SH-SY5Y (cell line): ENCODE data around the gene MTSS2.

Experiments
- GATA2 ChIP-seq: IDR thresholded peaks from 2 replicates; pipeline ENCODE4 v1.6.1; 2011; ENCODE audit warnings: mild to moderate bottlenecking, low read depth, low read length
- GATA3 ChIP-seq: IDR thresholded peaks from 2 replicates; pipeline ENCODE4 v1.6.1; 2011; ENCODE audit warnings: low read depth, mild to moderate bottlenecking, low read length, moderate library complexity

DNA sequence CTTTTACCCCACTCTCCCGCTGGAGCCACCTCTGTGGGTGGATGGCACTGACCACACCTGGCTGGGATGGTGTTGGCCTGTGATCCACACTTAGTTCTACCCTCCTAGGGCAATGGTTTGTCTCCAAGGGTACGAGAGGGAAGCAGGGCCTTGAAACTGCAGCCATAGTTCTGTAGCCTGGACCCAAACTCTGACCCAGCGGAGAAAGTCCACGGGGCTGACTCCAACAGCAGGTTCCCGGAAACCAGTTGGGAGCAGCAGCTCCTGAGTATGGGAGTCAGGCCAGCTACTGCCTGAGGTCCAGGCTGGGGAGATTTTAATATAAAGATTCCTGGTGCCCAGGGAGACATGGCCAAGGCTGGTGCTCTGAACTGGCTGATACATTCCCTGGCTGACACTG, 23.6 kb upstream of the MTSS2 start:
- no peak for TF ChIP-seq GATA3
- TF ChIP-seq GATA2, result no peak
